DMS153 treated with DMSO at 0.1 percent for 48 hours (cell line): ENCODE results near the gene IL17C.

Source experiments
- DNase-seq: peaks from one replicate; lab custom pipeline; 2025; ENCODE audit not compliant: unreplicated experiment; lab: John Stamatoyannopoulos, UW

The IL17C gene

GRCh38 chr16:88638323-88639230, at the start of gene IL17C:
Gene IL17C, plus strand, starts transcription at chr16:88638572. Its CDS starts 70 bp downstream, at chr16:88638642.
- peak; percentile 77 for DNase-seq

DNA sequence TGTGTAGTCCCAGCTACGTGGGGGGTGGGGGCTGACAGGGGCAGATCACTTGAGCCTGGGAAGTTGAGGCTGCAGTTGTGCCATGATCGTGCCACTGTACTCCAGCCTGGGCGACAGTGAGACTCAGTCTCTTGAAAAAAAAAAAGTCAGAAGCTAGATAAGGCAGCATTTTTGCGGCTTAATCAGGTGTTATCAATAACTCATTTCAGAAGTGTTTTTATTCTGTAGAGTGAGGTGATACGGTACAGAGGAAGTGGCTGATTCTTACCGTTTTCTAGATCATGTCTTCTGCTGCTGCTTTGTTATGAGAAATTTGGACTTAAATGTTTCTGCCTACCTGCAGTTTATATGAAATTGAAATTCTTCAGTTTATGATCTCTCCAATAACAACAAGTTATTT, 49.6 kb upstream of the IL17C start:
- no peak for DNase-seq

DNA sequence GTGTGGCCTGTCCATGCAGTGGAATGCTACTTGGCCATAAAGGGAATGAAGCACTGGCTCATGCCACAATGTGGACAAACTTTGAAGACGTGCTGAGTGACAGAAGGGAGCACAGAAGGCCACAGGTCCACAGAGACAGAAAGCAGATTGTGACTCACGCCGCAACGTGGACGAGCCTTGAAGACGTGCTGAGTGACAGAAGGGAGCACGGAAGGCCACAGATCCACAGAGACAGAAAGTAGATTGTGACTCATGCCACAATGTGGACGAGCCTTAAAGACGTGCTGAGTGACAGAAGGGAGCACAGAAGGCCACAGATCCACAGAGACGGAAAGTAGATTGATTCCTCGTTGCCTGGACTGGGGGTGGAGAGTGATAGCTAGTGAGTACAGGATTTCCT, 48.9 kb upstream of the IL17C start:
- no peak for DNase-seq

DNA sequence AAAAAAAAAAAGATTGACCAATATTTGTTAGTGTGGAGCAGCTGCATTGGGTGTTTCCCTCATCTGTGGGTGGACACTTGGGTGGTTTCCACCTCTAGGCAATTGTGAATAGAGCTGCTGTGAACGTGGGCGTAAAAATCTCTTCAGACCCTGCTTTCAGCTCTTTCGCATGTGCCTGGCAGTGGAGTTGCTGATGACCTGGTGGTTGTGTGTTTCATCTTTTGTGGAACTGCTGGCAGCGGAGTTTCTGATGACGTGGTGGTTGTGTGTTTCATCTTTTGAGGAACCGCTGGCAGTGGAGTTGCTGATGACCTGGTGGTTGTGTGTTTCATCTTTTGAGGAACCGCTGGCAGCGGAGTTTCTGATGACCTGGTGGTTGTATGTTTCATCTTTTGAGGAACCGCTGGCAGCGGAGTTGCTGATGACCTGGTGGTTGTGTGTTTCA, 46.8 kb upstream of the IL17C start:
- no peak for DNase-seq

- no peak for DNase-seq
These were observed 45.3 kb upstream of the IL17C start for GRCh38 chr16:88593061-88593460.

- no peak for DNase-seq
These were observed 44.9 kb upstream of the IL17C start for GRCh38 chr16:88593489-88593888.

DNA sequence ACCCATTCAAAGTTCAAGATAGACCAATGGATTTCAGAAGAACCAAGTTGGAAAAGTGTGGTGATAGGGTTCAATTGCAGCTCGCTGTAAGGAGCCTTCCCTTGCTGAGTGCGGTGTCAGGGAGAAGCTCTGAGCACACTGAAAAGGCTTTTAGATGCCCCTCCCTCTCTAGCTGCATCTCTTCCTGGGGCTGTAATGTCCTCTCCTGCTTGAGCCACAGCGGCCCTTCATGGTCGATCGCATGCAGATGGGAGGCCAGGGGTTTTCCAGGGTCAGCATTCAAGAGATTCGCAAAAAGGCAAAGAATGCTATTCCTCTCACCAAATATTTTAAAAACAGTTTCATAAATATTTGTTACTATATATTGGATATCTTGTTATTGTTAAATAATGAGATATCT, 44.5 kb upstream of the IL17C start:
- DNase-seq, result no peak

GRCh38 chr16:88595101-88595500, 43.3 kb upstream of the IL17C start:
- no peak for DNase-seq

DNA sequence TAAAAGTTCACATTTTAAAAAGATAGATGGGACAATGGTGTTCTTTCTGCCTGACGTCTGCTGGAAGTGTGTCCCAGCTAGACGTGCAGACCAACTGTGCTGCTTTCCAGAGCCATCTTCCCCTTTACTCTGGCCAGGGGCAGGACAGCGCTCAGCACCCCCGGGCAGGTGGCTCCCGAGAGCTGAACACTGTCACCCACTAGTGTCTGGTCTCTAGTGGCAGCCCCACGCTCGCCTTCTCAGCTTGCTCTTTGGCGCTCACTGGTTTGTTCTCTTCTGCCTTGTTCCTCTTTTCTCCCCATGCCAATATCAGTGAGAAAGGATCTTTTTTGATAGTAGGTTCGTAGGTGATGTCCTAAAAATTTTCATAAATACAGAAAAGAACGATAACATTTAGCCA, 42.5 kb upstream of the IL17C start:
- no peak for DNase-seq

GRCh38 chr16:88596483-88596882, 41.9 kb upstream of the IL17C start:
- DNase-seq, result no peak

GRCh38 chr16:88597856-88598491, 40.4 kb upstream of the IL17C start:
- no peak for DNase-seq

GRCh38 chr16:88599092-88599733, 39.2 kb upstream of the IL17C start:
- DNase-seq, result no peak

DNA sequence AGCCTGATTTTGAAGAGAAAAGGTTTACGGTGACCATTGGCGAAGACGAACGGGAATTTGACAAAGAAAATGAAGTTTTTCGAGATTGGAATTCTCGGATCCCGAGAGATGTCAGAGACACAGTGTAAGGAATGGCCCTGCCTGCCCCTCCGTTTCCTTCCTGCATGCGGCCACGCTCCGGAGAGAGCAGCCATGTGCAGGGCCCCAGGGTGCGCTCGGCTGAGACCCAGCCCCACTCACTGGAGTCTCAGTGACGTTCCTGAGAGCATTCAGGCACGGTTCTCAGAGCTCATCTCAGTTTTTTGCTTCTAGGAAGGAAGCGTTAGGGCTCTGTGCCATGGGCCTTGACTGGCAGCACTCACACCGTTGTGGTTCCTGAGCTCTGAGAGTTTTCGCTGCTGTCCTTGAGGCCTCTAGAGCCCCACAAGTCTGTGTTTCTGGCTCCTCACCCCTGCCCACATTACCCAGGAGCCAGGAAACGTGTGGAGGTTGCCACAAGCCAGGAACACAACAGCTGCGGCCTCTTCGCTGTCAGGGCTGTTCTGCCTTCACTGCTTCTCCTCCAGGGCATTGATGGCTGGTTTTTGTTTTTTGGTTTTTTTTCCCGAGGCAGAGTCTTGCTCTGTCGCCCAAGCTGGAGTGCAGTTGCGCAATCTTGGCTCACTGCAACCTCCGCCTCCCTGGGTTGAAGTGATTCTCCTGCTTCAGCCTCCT, 38.4 kb upstream of the IL17C start:
- no peak for DNase-seq

DNA sequence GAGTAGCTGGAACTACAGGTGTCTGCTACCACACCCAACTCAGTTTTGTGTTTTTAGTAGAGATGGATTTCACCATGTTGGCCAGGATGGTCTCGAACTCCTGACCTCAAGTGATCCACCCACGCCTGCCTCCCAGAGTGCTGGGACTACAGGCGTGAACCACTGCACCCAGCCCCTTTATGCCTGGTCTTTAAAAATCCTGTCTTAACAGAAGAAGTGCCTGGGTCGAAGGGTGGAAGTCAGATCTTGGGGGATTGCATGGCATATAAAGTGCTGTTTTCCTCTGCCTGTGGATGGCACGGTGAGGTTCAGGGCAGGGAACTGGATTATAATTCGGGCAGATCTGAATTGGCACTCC, 37.9 kb upstream of the IL17C start:
- no peak for DNase-seq

DNA sequence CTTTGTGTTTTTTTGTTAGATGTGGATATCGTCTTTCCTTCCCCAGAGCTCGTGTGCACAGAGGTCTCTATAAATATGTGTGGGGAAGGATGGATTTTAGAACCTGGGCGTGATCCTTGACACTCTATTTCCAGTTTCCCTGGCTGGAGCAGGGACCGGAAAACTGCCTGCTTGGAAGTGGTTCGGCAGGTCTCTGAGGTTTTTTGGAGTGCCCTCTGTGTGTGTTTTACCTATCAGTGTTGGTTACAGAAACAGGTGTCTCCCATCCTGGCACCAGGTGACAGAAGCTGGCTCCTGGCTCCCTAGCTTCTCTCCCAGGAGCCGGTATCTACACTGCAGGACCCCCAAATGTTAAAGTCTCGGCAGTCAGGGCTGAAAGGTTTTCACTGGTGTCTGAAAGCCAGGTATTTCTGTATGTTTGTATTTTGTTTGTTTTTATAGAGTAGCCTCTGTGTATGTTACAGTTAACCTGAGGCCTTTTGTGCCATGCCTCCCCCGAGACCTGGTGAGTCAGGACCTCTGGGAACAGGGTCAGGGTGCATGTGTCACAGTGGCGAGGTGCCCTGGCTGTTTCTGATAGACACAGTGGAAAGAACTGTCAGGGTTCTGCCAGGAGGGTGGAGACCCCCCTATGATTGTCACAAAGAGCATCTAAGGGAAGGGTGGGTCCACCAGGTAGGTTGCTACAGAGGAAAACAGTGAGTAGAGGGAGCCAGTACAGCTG, 36.9 kb upstream of the IL17C start:
- DNase-seq, result no peak

GRCh38 chr16:88602091-88602490, 36.3 kb upstream of the IL17C start:
- DNase-seq, result no peak

DNA sequence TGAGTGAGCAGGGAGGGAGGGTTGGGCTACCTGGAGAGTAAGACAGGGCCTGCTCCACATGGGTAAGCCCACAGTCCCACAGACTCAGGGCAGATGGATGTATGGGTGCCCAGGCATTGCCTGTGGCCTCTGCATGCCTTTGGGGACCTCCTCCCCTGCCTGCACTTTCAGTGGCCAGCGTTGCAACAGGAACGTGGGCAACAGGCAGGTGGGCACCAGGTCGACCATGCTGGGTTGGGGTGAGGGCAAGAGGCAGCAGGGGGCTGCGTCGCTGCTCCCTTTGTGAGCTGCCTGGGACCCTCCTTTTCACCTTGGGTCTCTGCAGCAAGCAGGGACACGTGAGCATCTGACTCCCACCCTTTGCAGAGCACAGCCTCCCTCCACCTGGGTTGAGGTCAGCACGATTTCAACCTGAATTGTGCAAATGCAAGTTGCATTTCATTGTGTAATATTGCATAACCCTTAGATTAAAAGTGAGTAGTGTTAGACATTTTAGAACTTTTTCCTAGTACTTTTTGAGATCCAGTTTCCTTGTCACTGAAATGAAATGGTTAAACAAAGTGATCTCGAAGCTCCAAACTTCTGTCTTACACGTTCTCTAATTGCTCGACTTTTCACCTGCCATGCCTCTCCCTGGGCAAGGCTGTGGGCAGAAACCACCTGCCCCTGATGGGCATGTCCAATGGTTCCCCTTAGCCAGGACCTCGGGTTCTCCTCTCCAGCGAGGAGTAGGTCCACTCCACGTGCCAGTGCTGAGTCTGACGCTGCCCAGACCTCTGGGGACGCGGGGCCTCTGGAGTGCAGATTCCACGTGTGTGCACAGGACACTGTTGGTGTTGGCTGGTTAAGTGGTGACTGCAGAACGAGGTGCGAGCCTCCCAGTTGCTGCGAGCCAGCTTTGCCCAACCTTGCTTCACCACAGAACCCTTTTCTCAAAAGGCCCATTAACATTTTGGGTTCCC, 32.9 kb upstream of the IL17C start:
- DNase-seq, result no peak

GRCh38 chr16:88606148-88606757, 32.1 kb upstream of the IL17C start:
- no peak for DNase-seq

DNA sequence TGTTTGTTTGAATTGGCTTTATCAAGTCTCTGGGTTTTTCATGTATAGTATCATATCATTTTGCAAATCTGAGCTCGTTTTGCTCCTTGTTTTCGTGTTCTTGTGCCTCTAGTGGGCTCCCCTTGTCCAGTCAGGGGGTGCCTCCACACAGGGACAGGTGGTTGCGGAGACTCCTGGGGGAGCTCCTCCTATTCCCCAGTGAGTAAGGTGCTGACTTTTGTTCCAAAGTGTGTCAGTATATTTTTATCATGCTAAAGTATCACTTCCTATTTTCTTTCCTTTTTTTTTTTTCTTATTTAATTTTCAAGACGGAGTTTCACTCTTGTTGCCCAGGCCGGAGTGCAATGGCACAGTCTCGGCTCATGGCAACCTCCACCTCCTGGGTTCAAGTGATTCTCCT, 30.3 kb upstream of the IL17C start:
- no peak for DNase-seq
